Peyer's patch (tissue), 4 donors: ENCODE measurements around the gene KRTAP5-10.

Source experiments
- POLR2A ChIP-seq, 2 donors: fragments of 450-650 bp; IDR thresholded peaks; one replicate each; pipeline ENCODE4 v1.5.1; 2017; ENCODE audit warnings: antibody characterized with exemption in 2 of 2, mild to moderate bottlenecking in 2 of 2, moderate library complexity in 2 of 2
- TF ChIP-seq, protein P1 (sequence below), 6 experiments: fragments of 450-650 bp in 4 of 6; fragments of 200-600 bp in 2 of 6; sonication (generic) in 1 of 6; IDR thresholded peaks; one replicate each; pipeline ENCODE4 v1.5.1; 2017 to 2019; ENCODE audit warnings: antibody characterized with exemption in 6 of 6, mild to moderate bottlenecking in 3 of 6, moderate library complexity in 1 of 6

DNA sequence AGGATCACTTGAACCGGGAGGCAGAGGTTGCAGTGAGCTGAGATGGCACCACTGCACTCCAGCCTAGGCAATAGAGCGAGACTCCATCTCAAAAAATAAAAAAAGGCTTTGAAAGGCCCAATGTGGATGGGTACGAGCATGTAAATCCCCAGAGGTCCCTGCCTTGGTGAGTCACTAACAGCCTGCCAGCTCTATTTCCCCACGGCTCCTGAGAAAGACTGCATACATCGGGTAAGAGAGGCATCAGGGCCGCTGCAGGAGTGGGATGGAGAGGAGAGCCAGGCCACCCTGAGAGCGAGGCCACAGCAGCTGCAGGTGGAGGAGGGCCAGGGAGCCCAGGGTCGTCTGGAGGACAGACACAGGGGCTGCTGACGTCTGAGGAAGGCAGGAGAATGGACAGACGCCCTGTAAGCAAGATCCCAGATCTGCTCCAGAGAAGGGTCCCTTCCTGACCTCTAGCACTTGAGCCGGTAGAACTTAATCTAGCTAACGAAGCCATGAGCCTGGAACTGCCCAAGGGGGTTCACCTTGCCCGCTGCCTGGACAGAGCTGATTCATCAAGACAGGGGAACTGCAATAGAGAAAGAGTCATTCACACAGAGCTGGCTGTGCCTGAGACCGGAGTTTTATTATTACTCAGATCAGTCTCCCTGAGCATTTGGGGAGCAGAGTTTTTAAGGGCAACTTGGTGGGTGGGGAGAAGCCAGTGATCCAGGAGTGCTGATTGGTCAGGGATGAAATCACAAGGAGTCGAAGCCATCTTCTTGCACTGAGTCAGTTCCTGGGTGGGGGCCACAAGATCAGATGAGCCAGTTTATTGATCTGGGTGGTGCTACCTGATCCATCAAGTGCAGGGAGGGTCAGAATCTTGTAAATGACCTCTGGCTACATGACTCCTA is 22.2 kb upstream of the KRTAP5-10 start:
- TF ChIP-seq, protein P1, sequence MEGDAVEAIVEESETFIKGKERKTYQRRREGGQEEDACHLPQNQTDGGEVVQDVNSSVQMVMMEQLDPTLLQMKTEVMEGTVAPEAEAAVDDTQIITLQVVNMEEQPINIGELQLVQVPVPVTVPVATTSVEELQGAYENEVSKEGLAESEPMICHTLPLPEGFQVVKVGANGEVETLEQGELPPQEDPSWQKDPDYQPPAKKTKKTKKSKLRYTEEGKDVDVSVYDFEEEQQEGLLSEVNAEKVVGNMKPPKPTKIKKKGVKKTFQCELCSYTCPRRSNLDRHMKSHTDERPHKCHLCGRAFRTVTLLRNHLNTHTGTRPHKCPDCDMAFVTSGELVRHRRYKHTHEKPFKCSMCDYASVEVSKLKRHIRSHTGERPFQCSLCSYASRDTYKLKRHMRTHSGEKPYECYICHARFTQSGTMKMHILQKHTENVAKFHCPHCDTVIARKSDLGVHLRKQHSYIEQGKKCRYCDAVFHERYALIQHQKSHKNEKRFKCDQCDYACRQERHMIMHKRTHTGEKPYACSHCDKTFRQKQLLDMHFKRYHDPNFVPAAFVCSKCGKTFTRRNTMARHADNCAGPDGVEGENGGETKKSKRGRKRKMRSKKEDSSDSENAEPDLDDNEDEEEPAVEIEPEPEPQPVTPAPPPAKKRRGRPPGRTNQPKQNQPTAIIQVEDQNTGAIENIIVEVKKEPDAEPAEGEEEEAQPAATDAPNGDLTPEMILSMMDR (IDR thresholded peaks at IDR 0.05) = no peak
- TF ChIP-seq POLR2A (IDR thresholded peaks at IDR 0.05) = no peak
